ENCODE data around the gene GJA3.

The GJA3 gene

GRCh38 chr13:20121159-20121525 is 39.7 kb downstream of the GJA3 start:
- TF ChIP-seq CTCF (IDR thresholded peaks at IDR 0.05), result no peak

GRCh38 chr13:20119960-20120359 is 40.9 kb downstream of the GJA3 start:
- no peak for TF ChIP-seq CTCF (IDR thresholded peaks at IDR 0.05)

- no peak for TF ChIP-seq CTCF (IDR thresholded peaks at IDR 0.05)
These were observed 42.3 kb downstream of the GJA3 start for GRCh38 chr13:20118268-20119140.

- TF ChIP-seq CTCF (IDR thresholded peaks at IDR 0.05), result no peak
These were observed 44.6 kb downstream of the GJA3 start for GRCh38 chr13:20116213-20116612.

GRCh38 chr13:20114066-20114610 is 46.7 kb downstream of the GJA3 start:
- no peak for TF ChIP-seq CTCF (IDR thresholded peaks at IDR 0.05)

GRCh38 chr13:20109037-20109436 is 51.8 kb downstream of the GJA3 start:
- TF ChIP-seq CTCF (IDR thresholded peaks at IDR 0.05), result no peak

GRCh38 chr13:20106742-20107141 is 54.1 kb downstream of the GJA3 start:
- no peak for TF ChIP-seq CTCF (IDR thresholded peaks at IDR 0.05)

Measured in LNCAP (cell line).